Fibroblast of pulmonary artery (primary cell): ENCODE results near the gene PURA.

ENCODE experiments used
- DNase-seq: peaks from one replicate; pipeline ENCODE4 v3.0.0-alpha.2; 2010; ENCODE audit warnings: low read depth
- H3K4me3 ChIP-seq: replicated peaks from 2 replicates; pipeline ENCODE4 v1.5.1; 2011; ENCODE audit warnings: low read depth, mild to moderate bottlenecking, control low read depth, low read length, moderate library complexity
- CTCF ChIP-seq: IDR thresholded peaks from 2 replicates; pipeline ENCODE4 v1.5.1; 2011; ENCODE audit warnings: mild to moderate bottlenecking, control low read depth, low read length, inconsistent platforms; ENCODE audit errors: missing control alignments

PURA gene

GRCh38 chr5:140113699-140114263 lies at the start of gene PURA:
PURA (plus strand) TSS chr5:140114109; CDS start chr5:140114182, 73 bp downstream.
- TF ChIP-seq CTCF: no peak
- peak within 1 kb of the TSS; percentile 72 for H3K4me3 ChIP-seq
- peak; percentile 95 for DNase-seq

- DNase-seq: no peak
- no peak overlapping the region for H3K4me3 ChIP-seq
- no peak for TF ChIP-seq CTCF
Measured at GRCh38 chr5:140072812-140073211, 41.1 kb upstream of the PURA start.

GRCh38 chr5:140073296-140073695 lies 40.6 kb upstream of the PURA start:
- DNase-seq: peak; percentile 43
- peak; percentile 42 for TF ChIP-seq CTCF
- no peak overlapping the region for H3K4me3 ChIP-seq

- peak; percentile 24 for TF ChIP-seq CTCF
- H3K4me3 ChIP-seq: no peak overlapping the region
- DNase-seq: peak; percentile 31
Measured at GRCh38 chr5:140075371-140075770, 38.5 kb upstream of the PURA start.

- no peak overlapping the region for H3K4me3 ChIP-seq
- DNase-seq: no peak
- no peak for TF ChIP-seq CTCF
Measured at GRCh38 chr5:140076142-140076541, 37.8 kb upstream of the PURA start.

GRCh38 chr5:140076788-140077187 lies 37.1 kb upstream of the PURA start:
- no peak overlapping the region for H3K4me3 ChIP-seq
- DNase-seq: no peak
- no peak for TF ChIP-seq CTCF

GRCh38 chr5:140083120-140083519 lies 30.8 kb upstream of the PURA start:
- H3K4me3 ChIP-seq: no peak overlapping the region
- TF ChIP-seq CTCF: no peak
- DNase-seq: no peak
